A549 (cell line): Measurements from ENCODE around the gene SNAI3. TPM values are rescaled to one million over a fixed set of nuclear protein-coding genes. Genes with fewer than 3 reads are reported as not detected.
A peak's percentile ranks its signal among the peaks of the same experiment; 100 is the strongest.

Experiments
- ATAC-seq, 2 experiments: fragments of 200-7000 bp in 1 of 2; fragments of >200 bp in 1 of 2; cut with Nextera tagmentation in 1 of 2; cut with Tn5 transposase in 1 of 2; 3 replicates each; pipeline versions ENCODE4 v1.8.0 to v1.9.1; 2018 to 2020; ENCODE audit warnings: mild to moderate bottlenecking in 1 of 2, moderate library complexity in 1 of 2
- CTCF ChIA-PET: fragments of 300-600 bp; sonication (Branson Sonifier 250); formaldehyde crosslinking; extraction: SDS; loops from one replicate; lab custom pipeline; 2021; ENCODE audit warnings: antibody characterized with exemption, inconsistent platforms; lab: Yijun Ruan, JAX
- POLR2A ChIA-PET: fragments of 350-600 bp; formaldehyde crosslinking; extraction: SDS; loops from one replicate; lab custom pipeline; 2021; ENCODE audit warnings: antibody characterized with exemption, inconsistent platforms; lab: Yijun Ruan, JAX
- DNase-seq, 2 experiments: peaks; one replicate each; pipeline versions ENCODE4 v3.0.0 to v3.0.0-alpha.2; 2011 to 2016; ENCODE audit warnings: low read depth in 1 of 2, low spot score in 1 of 2
- FAIRE-seq: peaks from 2 replicates; lab custom pipeline; 2011; peaks lifted over from hg19 to GRCh38; lab: Jason Lieb, UNC
- H3K27ac ChIP-seq, 2 experiments: fragments of >200 bp; sonication (Bioruptor Twin); formaldehyde crosslinking; 3 replicates each; pipeline ENCODE4 v1.5.1; 2016 to 2017
- H3K4me1 ChIP-seq: fragments of >200 bp; sonication (Bioruptor Twin); formaldehyde crosslinking; 3 replicates; pipeline ENCODE4 v1.6.1; 2016
- H3K4me2 ChIP-seq: fragments of >200 bp; sonication (Bioruptor Twin); formaldehyde crosslinking; 3 replicates; pipeline ENCODE4 v1.6.1; 2016
- H3K4me3 ChIP-seq: fragments of >200 bp; sonication (Bioruptor Twin); formaldehyde crosslinking; 3 replicates; pipeline ENCODE4 v1.5.1; 2016
- H3K9me3 ChIP-seq: fragments of >200 bp; sonication (Bioruptor Twin); formaldehyde crosslinking; 3 replicates; pipeline ENCODE4 v1.6.1; 2016
- CEBPB ChIP-seq, 2 experiments: fragments of >200 bp in 1 of 2; sonication (Bioruptor Twin) in 1 of 2; formaldehyde crosslinking in 1 of 2; IDR thresholded peaks; 2 replicates each; pipeline ENCODE4 v1.6.1; 2012 to 2016
- CHD2 ChIP-seq: fragments of 150-350 bp; IDR thresholded peaks from 2 replicates; pipeline ENCODE4 v1.6.1; 2014; ENCODE audit warnings: low read length; ENCODE audit not compliant: partially characterized antibody
- CHD4 ChIP-seq: fragments of 200-600 bp; sonication (generic); IDR thresholded peaks from 2 replicates; pipeline ENCODE4 v1.6.1; 2016; ENCODE audit warnings: antibody characterized with exemption, mild to moderate bottlenecking, borderline replicate concordance
- FOSL2 ChIP-seq, 2 experiments: fragments of 450-650 bp in 1 of 2; fragments of >200 bp in 1 of 2; sonication (Bioruptor Twin) in 1 of 2; formaldehyde crosslinking; IDR thresholded peaks; 2 replicates each; pipeline versions ENCODE4 v1.5.0 to v1.6.1; 2016 to 2020; ENCODE audit warnings: mild to moderate bottlenecking in 1 of 2, moderate library complexity in 1 of 2
- HDAC2 ChIP-seq: fragments of 200-600 bp; sonication (generic); IDR thresholded peaks from 2 replicates; pipeline ENCODE4 v1.6.1; 2016
- HEYL ChIP-seq: fragments of 250-450 bp; sonication (Bioruptor Pico); IDR thresholded peaks from 2 replicates; pipeline ENCODE4 v1.8.0; 2021; ENCODE audit warnings: mild to moderate bottlenecking, moderate library complexity
- JUN ChIP-seq, 2 experiments: fragments of >200 bp; sonication (Bioruptor Twin); formaldehyde crosslinking; IDR thresholded peaks; 2 replicates in 1 of 2; 3 replicates in 1 of 2; pipeline ENCODE4 v1.6.1; 2016 to 2017
- KDM5A ChIP-seq: fragments of 200-600 bp; sonication (generic); IDR thresholded peaks from 2 replicates; pipeline ENCODE4 v1.6.1; 2016; ENCODE audit warnings: antibody characterized with exemption, mild to moderate bottlenecking
- MYC ChIP-seq: IDR thresholded peaks from 2 replicates; pipeline ENCODE4 v1.6.1; 2012; ENCODE audit warnings: mild to moderate bottlenecking, inconsistent platforms, low read length, improper control_type of control experiment, borderline replicate concordance
- NR3C1 ChIP-seq: fragments of >200 bp; sonication (Bioruptor Twin); formaldehyde crosslinking; IDR thresholded peaks from 3 replicates; pipeline ENCODE4 v1.6.1; 2017
- POLR2A ChIP-seq: IDR thresholded peaks from 2 replicates; pipeline ENCODE4 v1.6.1; 2012; ENCODE audit warnings: mild to moderate bottlenecking, low read length
- POLR2AphosphoS2 ChIP-seq: conservative IDR thresholded peaks from 2 replicates; pipeline ENCODE4 v1.6.1; 2012; ENCODE audit warnings: low read length, improper control_type of control experiment, inconsistent platforms
- RAD21 ChIP-seq, 2 experiments: fragments of >200 bp in 1 of 2; sonication (Bioruptor Twin) in 1 of 2; formaldehyde crosslinking in 1 of 2; IDR thresholded peaks in 1 of 2; conservative IDR thresholded peaks in 1 of 2; 2 replicates in 1 of 2; 3 replicates in 1 of 2; pipeline ENCODE4 v1.6.1; 2012 to 2018; ENCODE audit warnings: inconsistent platforms in 1 of 2
- RFX5 ChIP-seq: fragments of 450-650 bp; IDR thresholded peaks from 2 replicates; pipeline ENCODE4 v1.7.1; 2014; ENCODE audit warnings: antibody characterized with exemption, mild to moderate bottlenecking, moderate library complexity
- SMC3 ChIP-seq: fragments of >200 bp; sonication (Bioruptor Twin); formaldehyde crosslinking; IDR thresholded peaks from 3 replicates; pipeline ENCODE4 v1.6.1; 2018; ENCODE audit warnings: inconsistent platforms
- SREBF2 ChIP-seq: fragments of 450-650 bp; IDR thresholded peaks from 2 replicates; pipeline ENCODE4 v1.6.1; 2014; ENCODE audit warnings: mild to moderate bottlenecking, moderate library complexity
- TFCP2L1 ChIP-seq: fragments of 250-450 bp; sonication (Bioruptor Pico); IDR thresholded peaks from 2 replicates; pipeline ENCODE4 v1.5.0; 2021; ENCODE audit warnings: mild to moderate bottlenecking
- ZC3H11A ChIP-seq: fragments of 450-650 bp; IDR thresholded peaks from 2 replicates; pipeline ENCODE4 v1.6.1; 2014; ENCODE audit warnings: antibody characterized with exemption, mild to moderate bottlenecking
- ZFP36 ChIP-seq: fragments of 450-650 bp; IDR thresholded peaks from 2 replicates; pipeline ENCODE4 v1.6.1; 2014; ENCODE audit warnings: borderline replicate concordance; ENCODE audit not compliant: partially characterized antibody
- ZNF302 ChIP-seq: fragments of 250-450 bp; sonication (Bioruptor Pico); IDR thresholded peaks from 2 replicates; pipeline ENCODE4 v1.9.0; 2021; ENCODE audit warnings: inconsistent platforms, mild to moderate bottlenecking, moderate library complexity
- ZSCAN20 ChIP-seq: fragments of 250-450 bp; sonication (Bioruptor Pico); IDR thresholded peaks from 2 replicates; pipeline ENCODE4 v1.8.0; 2022; ENCODE audit warnings: mild to moderate bottlenecking, moderate library complexity
- WGBS: methylation state at CpG from one replicate; pipeline ENCODE4 v1.1.6; 2017; ENCODE audit errors: missing lambda C conversion rate; 5-methylcytosine and 5-hydroxymethylcytosine counted together
- polyA plus RNA-seq, 4 experiments: library from polyadenylated mRNA; depleted of rRNA in 3 of 4; stranded (reverse); fragments of >200 nt; fragmentation: RNase III in 1 of 4; extraction: RNeasy Plus Mini Kit Qiagen cat#74134 plus additional on column Dnase treatment in 1 of 4; gene quantifications; 2 replicates in 3 of 4; 3 replicates in 1 of 4; pipeline ENCODE4 v1.2.3, GENCODE V29; 2011 to 2017
- TF ChIP-seq, protein P1 (sequence below): fragments of 150-350 bp; IDR thresholded peaks from 2 replicates; pipeline ENCODE4 v1.6.1; 2014; ENCODE audit warnings: low read depth, mild to moderate bottlenecking, low read length
- TF ChIP-seq, protein P2 (sequence below): fragments of >200 bp; sonication (Bioruptor Twin); formaldehyde crosslinking; IDR thresholded peaks from 3 replicates; pipeline ENCODE4 v1.5.1; 2016
- TF ChIP-seq, protein P3 (sequence below): fragments of >200 bp; sonication (Bioruptor Twin); formaldehyde crosslinking; IDR thresholded peaks from 3 replicates; pipeline ENCODE4 v1.6.1; 2016
- TF ChIP-seq, protein P4 (sequence below): fragments of 200-600 bp; sonication (generic); IDR thresholded peaks from 2 replicates; pipeline ENCODE4 v1.6.1; 2016; ENCODE audit warnings: antibody characterized with exemption, mild to moderate bottlenecking, moderate library complexity

The SNAI3 gene
- polyA plus RNA-seq, 2 of the 4 experiments (the other 2 are of a cell fraction) = not detected

DNA sequence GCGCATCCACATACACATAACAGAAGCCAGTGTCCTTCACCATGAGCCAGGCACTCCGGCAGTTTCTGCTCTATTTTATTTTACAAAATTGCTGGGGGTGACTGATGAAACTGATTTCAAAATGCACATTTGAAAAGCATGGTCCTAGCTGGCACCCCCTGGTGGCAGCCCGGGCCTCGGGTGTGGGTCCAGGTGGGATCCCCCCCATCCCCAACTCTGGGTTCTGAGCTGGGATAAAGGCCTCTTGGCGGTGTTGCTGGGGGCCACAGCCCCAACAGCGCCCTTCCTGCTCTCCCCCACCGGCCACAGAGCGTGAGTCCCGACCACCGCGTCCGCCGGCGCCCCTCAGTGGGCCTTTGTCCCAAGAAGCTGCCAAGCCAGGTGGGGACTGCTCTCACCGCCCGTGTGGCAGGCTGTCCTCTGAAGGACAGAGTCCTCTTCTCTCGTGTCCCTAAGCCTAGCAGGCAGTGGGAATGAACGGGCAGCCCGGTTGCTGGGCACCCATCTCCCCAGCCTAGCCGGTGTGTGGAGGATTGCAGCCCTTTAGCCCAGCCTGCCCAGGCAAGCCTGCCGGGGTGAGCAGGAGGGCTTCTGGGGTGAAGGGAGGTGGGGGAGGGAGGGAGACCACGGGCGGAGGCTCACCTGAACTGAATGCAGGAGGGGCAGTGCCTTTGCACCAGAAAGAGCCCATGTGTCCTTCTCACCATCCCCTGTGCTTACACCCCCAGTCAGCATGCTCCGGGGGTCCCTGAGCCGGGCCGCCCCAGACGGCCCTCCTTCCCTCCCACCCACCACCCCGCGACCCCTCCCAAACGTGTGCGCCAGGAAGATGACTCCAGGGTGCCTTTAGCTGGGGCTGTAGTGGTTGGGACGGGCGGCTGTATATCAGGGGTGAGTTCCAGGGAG is 898 bp downstream of the SNAI3 start:
- ChIA-PET CTCF (interaction anchor here (0.6 to 2.2 kb wide), 11 partner anchors 13 to 151 kb away, joined by 3 to 8 read pairs (median 4); no protein-coding TSS in a partner anchor), POLR2A (no interaction called here)
- Histone ChIP-seq H3K27ac (peak overlapping the region in 1 of 2 experiments; percentile 75; a peak in 3 of 6 replicates), H3K9me3 (no peaks in the 10 kb centered on the region), H3K4me3 (peak overlapping the region; percentile 75), H3K4me1 (peaks cover 16% of the 10 kb centered on the region; the same call in 2 of the 3 replicates), H3K4me2 (peak overlapping the region; percentile 100)
- ATAC-seq (peak; percentile 44 to 56), DNase-seq (peak; percentile 37 to 84)
- WGBS = 40% methylated on average over 23 of the region's 33 CpGs
- TF ChIP-seq FOSL2 (IDR thresholded peaks at IDR 0.05) (no peak), FOSL2 (CRISPR knock-in tag; IDR thresholded peaks at IDR 0.05) (peak; percentile 83), CHD4 (no peak), TFCP2L1 (CRISPR knock-in tag) (no peak), JUN (IDR thresholded peaks at IDR 0.05) (0 out of 5 replicates have a peak, but pooled peaks of 1 of the 2 experiments have one; percentile 29), POLR2A (no peak), CEBPB (IDR thresholded peaks at IDR 0.05) (0 out of 4 replicates have a peak, but pooled peaks of 1 of the 2 experiments have one; percentile 19), MYC (no peak), SMC3 (peak; percentile 32; the same call in 1 of the 3 replicates), RAD21 (conservative IDR thresholded peaks at IDR 0.05 in 1 of 2, IDR thresholded peaks at IDR 0.05 in 1 of 2) (0 out of 5 replicates have a peak, but pooled peaks of 1 of the 2 experiments have one; percentile 26), HEYL (no peak)
- TF ChIP-seq, protein P1, sequence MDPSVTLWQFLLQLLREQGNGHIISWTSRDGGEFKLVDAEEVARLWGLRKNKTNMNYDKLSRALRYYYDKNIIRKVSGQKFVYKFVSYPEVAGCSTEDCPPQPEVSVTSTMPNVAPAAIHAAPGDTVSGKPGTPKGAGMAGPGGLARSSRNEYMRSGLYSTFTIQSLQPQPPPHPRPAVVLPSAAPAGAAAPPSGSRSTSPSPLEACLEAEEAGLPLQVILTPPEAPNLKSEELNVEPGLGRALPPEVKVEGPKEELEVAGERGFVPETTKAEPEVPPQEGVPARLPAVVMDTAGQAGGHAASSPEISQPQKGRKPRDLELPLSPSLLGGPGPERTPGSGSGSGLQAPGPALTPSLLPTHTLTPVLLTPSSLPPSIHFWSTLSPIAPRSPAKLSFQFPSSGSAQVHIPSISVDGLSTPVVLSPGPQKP = no peak
- TF ChIP-seq, protein P2, sequence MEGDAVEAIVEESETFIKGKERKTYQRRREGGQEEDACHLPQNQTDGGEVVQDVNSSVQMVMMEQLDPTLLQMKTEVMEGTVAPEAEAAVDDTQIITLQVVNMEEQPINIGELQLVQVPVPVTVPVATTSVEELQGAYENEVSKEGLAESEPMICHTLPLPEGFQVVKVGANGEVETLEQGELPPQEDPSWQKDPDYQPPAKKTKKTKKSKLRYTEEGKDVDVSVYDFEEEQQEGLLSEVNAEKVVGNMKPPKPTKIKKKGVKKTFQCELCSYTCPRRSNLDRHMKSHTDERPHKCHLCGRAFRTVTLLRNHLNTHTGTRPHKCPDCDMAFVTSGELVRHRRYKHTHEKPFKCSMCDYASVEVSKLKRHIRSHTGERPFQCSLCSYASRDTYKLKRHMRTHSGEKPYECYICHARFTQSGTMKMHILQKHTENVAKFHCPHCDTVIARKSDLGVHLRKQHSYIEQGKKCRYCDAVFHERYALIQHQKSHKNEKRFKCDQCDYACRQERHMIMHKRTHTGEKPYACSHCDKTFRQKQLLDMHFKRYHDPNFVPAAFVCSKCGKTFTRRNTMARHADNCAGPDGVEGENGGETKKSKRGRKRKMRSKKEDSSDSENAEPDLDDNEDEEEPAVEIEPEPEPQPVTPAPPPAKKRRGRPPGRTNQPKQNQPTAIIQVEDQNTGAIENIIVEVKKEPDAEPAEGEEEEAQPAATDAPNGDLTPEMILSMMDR = peak; percentile 50
- TF ChIP-seq, protein P3, sequence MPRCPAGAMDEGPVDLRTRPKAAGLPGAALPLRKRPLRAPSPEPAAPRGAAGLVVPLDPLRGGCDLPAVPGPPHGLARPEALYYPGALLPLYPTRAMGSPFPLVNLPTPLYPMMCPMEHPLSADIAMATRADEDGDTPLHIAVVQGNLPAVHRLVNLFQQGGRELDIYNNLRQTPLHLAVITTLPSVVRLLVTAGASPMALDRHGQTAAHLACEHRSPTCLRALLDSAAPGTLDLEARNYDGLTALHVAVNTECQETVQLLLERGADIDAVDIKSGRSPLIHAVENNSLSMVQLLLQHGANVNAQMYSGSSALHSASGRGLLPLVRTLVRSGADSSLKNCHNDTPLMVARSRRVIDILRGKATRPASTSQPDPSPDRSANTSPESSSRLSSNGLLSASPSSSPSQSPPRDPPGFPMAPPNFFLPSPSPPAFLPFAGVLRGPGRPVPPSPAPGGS = no peak
- TF ChIP-seq, all 56 proteins: peak for 6
- FAIRE-seq = no peak

DNA sequence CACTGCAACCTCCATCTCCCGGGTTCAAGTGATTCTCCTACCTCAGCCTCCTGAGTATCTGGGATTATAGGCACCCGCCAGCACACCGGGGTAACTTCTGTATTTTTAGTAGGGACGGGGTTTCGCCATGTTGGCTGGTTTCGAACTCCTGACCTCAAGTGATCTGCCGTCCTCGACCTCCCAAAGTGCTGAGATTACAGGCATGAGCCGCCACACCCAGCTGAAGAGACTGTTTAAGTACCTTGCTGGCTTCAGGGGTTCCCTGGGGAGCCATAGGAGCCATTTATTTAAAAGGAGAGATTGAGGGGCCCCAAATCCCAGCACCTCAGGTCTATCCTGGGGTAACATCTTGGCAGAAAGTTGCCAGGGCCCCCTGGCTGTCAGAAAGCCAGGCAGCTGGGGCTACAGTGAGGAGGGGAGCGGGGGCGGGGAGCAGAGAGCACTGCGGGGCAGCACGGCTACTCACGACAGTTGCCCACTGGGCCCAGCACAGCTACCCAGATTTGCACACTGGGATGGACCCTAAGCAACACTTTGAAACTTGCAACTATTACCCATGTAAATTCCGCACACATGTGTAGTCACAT is 1.6 kb downstream of the SNAI3 start:
- no peak for FAIRE-seq
- ChIA-PET POLR2A (no interaction called here), CTCF (interaction anchor here (1.0 to 2.2 kb wide), 10 partner anchors 12 to 126 kb away, joined by 3 to 8 read pairs (median 4); no protein-coding TSS in a partner anchor)
- Histone ChIP-seq H3K4me3 (no peak overlapping the region), H3K27ac (no peak overlapping the region), H3K4me2 (no peak overlapping the region), H3K9me3 (no peaks in the 10 kb centered on the region), H3K4me1 (peaks cover 16% of the 10 kb centered on the region; the same call in 2 of the 3 replicates)
- WGBS = 87% methylated on average over 15 of the region's 15 CpGs
- ATAC-seq = no peak
- no peak for DNase-seq
- TF ChIP-seq NR3C1 (no peak), FOSL2 (IDR thresholded peaks at IDR 0.05) (no peak), FOSL2 (CRISPR knock-in tag; IDR thresholded peaks at IDR 0.05) (no peak), ZNF302 (no peak), HDAC2 (no peak), ZSCAN20 (CRISPR knock-in tag) (no peak), CHD2 (no peak), KDM5A (no peak), ZC3H11A (no peak), RFX5 (no peak), POLR2AphosphoS2 (no peak), ZFP36 (no peak), JUN (IDR thresholded peaks at IDR 0.05) (no peak), MYC (no peak), SREBF2 (no peak)
- TF ChIP-seq, protein P3 = no peak
- TF ChIP-seq, protein P4, sequence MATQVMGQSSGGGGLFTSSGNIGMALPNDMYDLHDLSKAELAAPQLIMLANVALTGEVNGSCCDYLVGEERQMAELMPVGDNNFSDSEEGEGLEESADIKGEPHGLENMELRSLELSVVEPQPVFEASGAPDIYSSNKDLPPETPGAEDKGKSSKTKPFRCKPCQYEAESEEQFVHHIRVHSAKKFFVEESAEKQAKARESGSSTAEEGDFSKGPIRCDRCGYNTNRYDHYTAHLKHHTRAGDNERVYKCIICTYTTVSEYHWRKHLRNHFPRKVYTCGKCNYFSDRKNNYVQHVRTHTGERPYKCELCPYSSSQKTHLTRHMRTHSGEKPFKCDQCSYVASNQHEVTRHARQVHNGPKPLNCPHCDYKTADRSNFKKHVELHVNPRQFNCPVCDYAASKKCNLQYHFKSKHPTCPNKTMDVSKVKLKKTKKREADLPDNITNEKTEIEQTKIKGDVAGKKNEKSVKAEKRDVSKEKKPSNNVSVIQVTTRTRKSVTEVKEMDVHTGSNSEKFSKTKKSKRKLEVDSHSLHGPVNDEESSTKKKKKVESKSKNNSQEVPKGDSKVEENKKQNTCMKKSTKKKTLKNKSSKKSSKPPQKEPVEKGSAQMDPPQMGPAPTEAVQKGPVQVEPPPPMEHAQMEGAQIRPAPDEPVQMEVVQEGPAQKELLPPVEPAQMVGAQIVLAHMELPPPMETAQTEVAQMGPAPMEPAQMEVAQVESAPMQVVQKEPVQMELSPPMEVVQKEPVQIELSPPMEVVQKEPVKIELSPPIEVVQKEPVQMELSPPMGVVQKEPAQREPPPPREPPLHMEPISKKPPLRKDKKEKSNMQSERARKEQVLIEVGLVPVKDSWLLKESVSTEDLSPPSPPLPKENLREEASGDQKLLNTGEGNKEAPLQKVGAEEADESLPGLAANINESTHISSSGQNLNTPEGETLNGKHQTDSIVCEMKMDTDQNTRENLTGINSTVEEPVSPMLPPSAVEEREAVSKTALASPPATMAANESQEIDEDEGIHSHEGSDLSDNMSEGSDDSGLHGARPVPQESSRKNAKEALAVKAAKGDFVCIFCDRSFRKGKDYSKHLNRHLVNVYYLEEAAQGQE = no peak
